ENCODE results near the gene TNS4. TPM values are rescaled to one million over a fixed set of nuclear protein-coding genes. Genes with fewer than 3 reads are reported as not detected.

The TNS4 gene
- total and polyA plus RNA-seq, 4 experiments from 2014 or later, result 0.18 to 1.8 (median 0.29) TPM

DNA sequence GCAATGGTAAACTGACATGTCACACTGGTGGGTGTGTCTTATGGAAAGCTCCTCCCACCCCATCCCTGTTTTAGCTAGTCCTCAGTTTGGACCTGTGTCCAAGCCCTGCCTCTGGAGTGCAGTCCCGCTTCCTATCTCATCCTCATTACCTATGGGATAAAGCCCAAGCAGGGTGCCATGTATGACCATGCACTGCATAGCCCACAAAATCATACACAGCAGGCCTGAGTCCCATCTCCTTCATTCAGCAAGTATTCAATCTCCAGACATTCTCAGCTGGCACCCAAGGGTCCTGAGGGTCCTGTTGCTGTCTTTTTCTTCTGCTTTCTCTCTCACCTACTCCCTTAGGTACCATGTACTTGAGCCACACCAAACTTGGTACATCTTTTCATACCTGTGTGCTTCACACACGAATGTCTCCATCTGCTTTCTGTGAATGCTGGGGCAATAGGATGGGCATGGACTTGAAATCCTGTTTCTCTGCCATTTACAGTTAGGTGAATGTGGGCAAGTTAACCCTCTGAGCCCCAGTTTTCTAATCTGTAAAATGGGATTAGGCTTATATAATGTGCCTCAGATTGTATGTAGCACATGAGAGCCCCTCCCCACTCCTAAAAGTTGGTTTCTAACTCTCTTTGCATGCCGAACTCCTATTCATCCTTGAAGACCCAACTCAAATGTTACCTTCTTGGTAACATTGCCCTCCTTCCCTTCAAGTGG, 28.5 kb downstream of the TNS4 start:
- DNase-seq, result no peak
- ChIA-PET POLR2A (ENCODE audit: partially characterized antibody) (interaction anchor here (1.5 kb wide), 1 partner anchor 8 kb away, joined by 5 read pairs; no protein-coding TSS in a partner anchor), CTCF (ENCODE audit: partially characterized antibody) (interaction anchor here (0.8 to 2.0 kb wide), 3 partner anchors 25 to 33 kb away, joined by 3 to 8 read pairs (median 3); partner anchors contain the start of gene IGFBP4)
- Histone ChIP-seq H3K36me3 (ENCODE audit: insufficient read depth, low read length) (no peaks in the 10 kb centered on the region), H3K4me3 (ENCODE audit: low read length in 2 of 2) (no peak overlapping the region), H3K9me3 (ENCODE audit: control insufficient read depth in 1 of 2, low read length in 2 of 2) (no peaks in the 10 kb centered on the region), H3K4me1 (ENCODE audit: insufficient read depth, low read length) (peaks cover 16% of the 10 kb centered on the region), H3K27me3 (ENCODE audit: insufficient read depth, low read length) (no peaks in the 10 kb centered on the region), H3K27ac (ENCODE audit: low read depth, low read length) (no peak overlapping the region)
- Mint-ChIP-seq H3K4me3 (no peak overlapping the region), H3K9me3 (peaks cover 0 to 2% (median 0%) of the 10 kb centered on the region in 8 donors), H3K27me3 (no peaks in the 10 kb centered on the region), H3K27ac (peak overlapping the region in 2 of 7 donors; percentile 53 to 64), H3K36me3 (no peaks in the 10 kb centered on the region), H3K4me1 (peaks cover 1 to 10% (median 4%) of the 10 kb centered on the region in 4 donors)
- intact Hi-C loops (cut with micrococcal nuclease), result no loop called here

DNA sequence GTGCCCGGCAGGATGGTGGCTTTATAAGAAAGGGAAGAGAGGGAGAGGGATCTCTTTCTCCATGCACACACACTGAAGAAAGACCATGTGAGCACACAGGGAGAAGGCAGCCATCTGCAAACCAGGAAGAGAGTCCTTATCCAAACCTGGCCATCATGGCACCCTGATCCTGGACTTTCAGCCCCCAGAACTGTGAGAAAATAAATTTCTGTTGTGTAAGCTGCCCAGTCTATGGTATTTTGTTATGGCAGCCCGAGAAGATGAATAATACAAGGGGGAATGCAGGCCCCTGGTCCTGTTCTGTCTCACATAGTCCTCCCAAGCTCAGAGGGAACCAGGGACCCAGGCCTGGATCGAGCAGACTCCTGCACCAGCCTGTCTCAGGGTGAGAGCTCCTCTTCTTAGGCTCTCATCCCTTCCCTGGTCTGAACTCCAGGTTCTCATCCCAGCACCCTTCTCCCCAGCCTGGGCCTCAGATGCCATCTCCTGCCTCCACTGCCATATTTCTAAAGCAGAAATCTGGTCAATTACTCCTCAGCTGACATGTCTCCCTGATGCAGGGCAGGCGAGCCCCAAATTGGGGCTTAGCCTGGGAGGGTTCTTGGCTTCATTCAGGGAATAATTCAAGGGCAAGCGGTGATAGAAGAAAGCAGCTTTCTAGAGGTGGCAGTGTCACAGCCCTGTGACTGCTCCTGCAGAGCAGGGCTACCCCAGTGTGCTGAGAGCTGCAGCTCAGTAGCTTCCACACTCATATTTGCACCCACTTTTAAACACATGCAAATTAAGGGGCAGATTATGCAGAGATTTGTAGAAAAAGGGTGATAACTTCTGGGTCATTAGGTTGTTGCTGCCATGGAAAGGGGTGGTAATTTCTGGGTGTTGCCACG, 29.3 kb downstream of the TNS4 start:
- Mint-ChIP-seq H3K9me3 (peaks cover 0 to 2% (median 0%) of the 10 kb centered on the region in 8 donors), H3K4me1 (peaks cover 1 to 10% (median 4%) of the 10 kb centered on the region in 4 donors), H3K27me3 (no peaks in the 10 kb centered on the region), H3K36me3 (no peaks in the 10 kb centered on the region), H3K27ac (peak overlapping the region in 3 of 7 donors; percentile 51 to 66 (median 53)), H3K4me3 (no peak overlapping the region)
- DNase-seq, result no peak
- intact Hi-C loops (cut with micrococcal nuclease), result no loop called here
- POLR2A ChIA-PET (ENCODE audit: partially characterized antibody), result interaction anchor here (1.0 to 1.5 kb wide), 2 partner anchors 9 to 76 kb away, joined by 5 read pairs; no protein-coding TSS in a partner anchor
- CTCF ChIA-PET (ENCODE audit: partially characterized antibody), result interaction anchor here (0.8 to 2.1 kb wide), 5 partner anchors 26 to 61 kb away, joined by 3 to 8 read pairs (median 4); partner anchors contain the start of gene IGFBP4
- no peaks in the 10 kb centered on the region for H3K27me3 ChIP-seq (ENCODE audit: insufficient read depth, low read length)
- no peaks in the 10 kb centered on the region for H3K36me3 ChIP-seq (ENCODE audit: insufficient read depth, low read length)
- H3K27ac ChIP-seq (ENCODE audit: low read depth, low read length), result no peak overlapping the region
- H3K4me1 ChIP-seq (ENCODE audit: insufficient read depth, low read length), result peaks cover 8% of the 10 kb centered on the region
- H3K9me3 ChIP-seq (ENCODE audit: control insufficient read depth in 1 of 2, low read length in 2 of 2), result no peaks in the 10 kb centered on the region
- no peak overlapping the region for H3K4me3 ChIP-seq (ENCODE audit: low read length in 2 of 2)

DNA sequence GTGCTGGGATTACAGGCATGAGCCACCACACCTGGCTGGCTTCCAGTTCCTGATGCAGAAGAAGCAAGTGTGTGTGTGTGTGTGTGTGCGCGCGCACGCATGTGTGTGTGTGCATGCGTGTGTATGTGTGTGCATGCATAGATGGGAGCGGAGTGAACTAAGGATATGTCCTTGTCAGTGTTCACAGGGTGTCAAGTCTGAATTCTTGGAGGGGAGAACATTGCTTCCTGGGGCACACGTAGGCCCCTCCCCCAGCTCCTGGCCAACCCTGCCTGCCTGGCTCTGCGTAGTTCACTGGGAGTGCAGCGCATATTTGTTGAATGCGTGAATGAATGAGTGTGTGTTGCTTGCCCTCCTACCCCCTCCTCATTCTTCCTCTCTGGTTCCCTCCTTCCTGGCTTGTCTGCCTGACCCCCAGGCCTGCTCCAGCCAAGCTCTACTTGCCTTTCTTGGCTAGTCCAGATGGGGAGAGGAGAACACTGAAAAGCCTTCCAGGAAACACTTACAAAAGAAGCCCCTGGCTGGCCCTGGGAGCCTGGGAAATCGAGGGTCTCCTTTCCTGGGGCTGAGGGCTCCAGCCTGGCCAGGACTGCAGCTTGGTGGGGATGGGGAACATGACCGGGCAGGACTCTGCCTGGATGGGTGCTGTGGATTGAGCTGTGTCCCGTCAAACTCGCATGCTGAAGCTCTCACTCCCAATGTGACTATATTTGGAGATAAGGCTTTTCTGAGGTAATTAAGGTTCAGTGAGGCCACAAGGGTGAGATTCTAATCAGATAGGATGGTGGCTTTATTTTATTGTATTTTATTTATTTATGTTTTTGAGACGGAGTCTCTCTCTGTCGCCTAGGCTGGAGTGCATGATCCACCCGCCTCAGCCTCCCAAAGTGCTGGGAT, 30.2 kb downstream of the TNS4 start:
- H3K4me1 ChIP-seq (ENCODE audit: insufficient read depth, low read length), result no peaks in the 10 kb centered on the region
- H3K4me1 Mint-ChIP-seq, result peaks cover 1 to 3% (median 2%) of the 10 kb centered on the region in 4 donors
- no peak overlapping the region for H3K4me3 Mint-ChIP-seq
- no peaks in the 10 kb centered on the region for H3K27me3 Mint-ChIP-seq
- H3K36me3 ChIP-seq (ENCODE audit: insufficient read depth, low read length), result no peaks in the 10 kb centered on the region
- ChIA-PET POLR2A (ENCODE audit: partially characterized antibody) (interaction anchor here (1.0 to 1.5 kb wide), 2 partner anchors 10 to 76 kb away, joined by 5 read pairs; no protein-coding TSS in a partner anchor), CTCF (ENCODE audit: partially characterized antibody) (interaction anchor here (1.3 to 2.1 kb wide), 5 partner anchors 27 to 63 kb away, joined by 3 to 8 read pairs (median 4); partner anchors contain the start of gene IGFBP4)
- peaks cover 0 to under 1% (median 0%) of the 10 kb centered on the region in 8 donors for H3K9me3 Mint-ChIP-seq
- H3K9me3 ChIP-seq (ENCODE audit: control insufficient read depth in 1 of 2, low read length in 2 of 2), result no peaks in the 10 kb centered on the region
- intact Hi-C loops (cut with micrococcal nuclease), result no loop called here
- H3K27ac Mint-ChIP-seq, result peak overlapping the region in 2 of 7 donors; percentile 19 to 29
- no peaks in the 10 kb centered on the region for H3K27me3 ChIP-seq (ENCODE audit: insufficient read depth, low read length)
- no peak for DNase-seq
- H3K27ac ChIP-seq (ENCODE audit: low read depth, low read length), result no peak overlapping the region
- H3K36me3 Mint-ChIP-seq, result no peaks in the 10 kb centered on the region
- no peak overlapping the region for H3K4me3 ChIP-seq (ENCODE audit: low read length in 2 of 2)

DNA sequence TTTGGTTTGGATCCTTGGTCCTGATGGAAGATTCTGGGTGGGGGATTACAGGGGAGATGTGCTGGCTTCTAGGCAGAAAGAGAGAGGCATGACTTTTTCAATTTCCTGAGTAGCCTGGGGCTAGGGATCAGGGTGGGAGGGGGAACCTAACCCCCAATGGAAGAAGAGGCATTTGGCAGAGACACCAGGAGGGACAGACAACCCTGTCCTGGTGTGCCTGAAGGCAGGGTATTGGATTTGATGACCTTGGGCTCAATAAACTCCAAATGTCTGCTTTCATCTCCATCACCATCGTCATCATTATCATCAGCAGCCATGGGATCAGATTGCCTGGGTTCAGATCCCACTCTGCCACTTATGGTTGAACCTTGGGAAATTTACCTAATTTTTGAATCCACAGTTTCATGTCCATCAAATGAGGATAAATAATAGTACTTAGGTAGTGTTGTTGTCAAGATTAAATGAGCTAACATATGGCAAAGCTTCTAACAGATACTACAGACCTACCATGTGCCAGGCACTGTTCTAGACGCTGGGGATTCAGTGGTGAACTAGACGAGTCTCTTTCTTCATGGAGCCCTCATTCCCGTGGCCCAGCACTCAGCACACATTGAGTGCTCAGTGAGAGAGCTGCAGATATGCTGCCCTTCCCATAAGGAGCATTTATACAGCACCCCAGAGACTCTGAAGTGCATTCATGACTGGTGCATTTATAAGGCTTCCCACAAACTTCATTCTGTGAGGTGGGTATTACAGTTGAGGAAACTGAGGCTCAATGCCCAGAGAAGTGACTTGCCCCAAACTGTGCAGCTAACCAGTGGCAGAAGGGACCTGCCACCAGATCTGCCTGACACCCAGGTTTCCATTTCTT, 31.4 kb downstream of the TNS4 start:
- Mint-ChIP-seq H3K4me1 (no peaks in the 10 kb centered on the region), H3K27ac (no peak overlapping the region), H3K4me3 (no peak overlapping the region), H3K27me3 (no peaks in the 10 kb centered on the region), H3K36me3 (no peaks in the 10 kb centered on the region), H3K9me3 (no peaks in the 10 kb centered on the region)
- Histone ChIP-seq H3K36me3 (ENCODE audit: insufficient read depth, low read length) (no peaks in the 10 kb centered on the region), H3K9me3 (ENCODE audit: control insufficient read depth in 1 of 2, low read length in 2 of 2) (no peaks in the 10 kb centered on the region), H3K4me3 (ENCODE audit: low read length in 2 of 2) (no peak overlapping the region), H3K27me3 (ENCODE audit: insufficient read depth, low read length) (no peaks in the 10 kb centered on the region), H3K4me1 (ENCODE audit: insufficient read depth, low read length) (no peaks in the 10 kb centered on the region), H3K27ac (ENCODE audit: low read depth, low read length) (no peak overlapping the region)
- DNase-seq, result no peak
- intact Hi-C loops (cut with micrococcal nuclease), result no loop called here
- POLR2A ChIA-PET (ENCODE audit: partially characterized antibody), result interaction anchor here (0.6 kb wide), 1 partner anchor 825 kb away, joined by 3 read pairs; no protein-coding TSS in a partner anchor
- CTCF ChIA-PET (ENCODE audit: partially characterized antibody), result interaction anchor here (0.9 to 2.1 kb wide), 4 partner anchors 55 to 69 kb away, joined by 3 to 6 read pairs (median 4); no protein-coding TSS in a partner anchor

DNA sequence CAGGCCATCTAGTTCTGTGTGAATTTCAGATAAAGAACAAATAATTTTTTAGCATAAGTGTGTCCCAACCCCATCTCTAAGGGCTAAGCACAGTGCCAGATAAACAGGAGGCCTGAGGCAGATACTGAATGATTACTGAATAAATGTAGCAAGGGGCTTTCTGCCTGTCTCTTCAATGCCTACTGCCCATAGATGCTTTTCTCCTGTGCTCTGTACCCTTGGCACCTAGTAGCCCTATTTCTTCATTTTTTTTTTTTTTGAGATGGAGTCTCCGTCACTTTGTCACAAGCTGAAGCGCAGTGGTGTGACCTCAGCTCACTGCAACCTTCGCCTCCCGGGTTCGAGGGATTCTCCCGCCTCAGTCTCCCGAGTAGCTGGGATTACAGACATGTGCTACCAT, 32.9 kb downstream of the TNS4 start:
- H3K9me3 ChIP-seq (ENCODE audit: control insufficient read depth in 1 of 2, low read length in 2 of 2), result no peaks in the 10 kb centered on the region
- no peaks in the 10 kb centered on the region for H3K27me3 ChIP-seq (ENCODE audit: insufficient read depth, low read length)
- intact Hi-C loops (cut with micrococcal nuclease), result no loop called here
- H3K27ac Mint-ChIP-seq, result no peak overlapping the region
- no peaks in the 10 kb centered on the region for H3K4me1 ChIP-seq (ENCODE audit: insufficient read depth, low read length)
- H3K4me3 ChIP-seq (ENCODE audit: low read length in 2 of 2), result no peak overlapping the region
- POLR2A ChIA-PET (ENCODE audit: partially characterized antibody), result no interaction called here
- H3K36me3 ChIP-seq (ENCODE audit: insufficient read depth, low read length), result no peaks in the 10 kb centered on the region
- CTCF ChIA-PET (ENCODE audit: partially characterized antibody), result interaction anchor here (0.9 to 1.4 kb wide), 2 partner anchors 24 to 71 kb away, joined by 3 read pairs; no protein-coding TSS in a partner anchor
- H3K36me3 Mint-ChIP-seq, result no peaks in the 10 kb centered on the region
- H3K27me3 Mint-ChIP-seq, result no peaks in the 10 kb centered on the region
- no peak overlapping the region for H3K27ac ChIP-seq (ENCODE audit: low read depth, low read length)
- no peaks in the 10 kb centered on the region for H3K4me1 Mint-ChIP-seq
- DNase-seq, result no peak
- no peak overlapping the region for H3K4me3 Mint-ChIP-seq
- no peaks in the 10 kb centered on the region for H3K9me3 Mint-ChIP-seq

DNA sequence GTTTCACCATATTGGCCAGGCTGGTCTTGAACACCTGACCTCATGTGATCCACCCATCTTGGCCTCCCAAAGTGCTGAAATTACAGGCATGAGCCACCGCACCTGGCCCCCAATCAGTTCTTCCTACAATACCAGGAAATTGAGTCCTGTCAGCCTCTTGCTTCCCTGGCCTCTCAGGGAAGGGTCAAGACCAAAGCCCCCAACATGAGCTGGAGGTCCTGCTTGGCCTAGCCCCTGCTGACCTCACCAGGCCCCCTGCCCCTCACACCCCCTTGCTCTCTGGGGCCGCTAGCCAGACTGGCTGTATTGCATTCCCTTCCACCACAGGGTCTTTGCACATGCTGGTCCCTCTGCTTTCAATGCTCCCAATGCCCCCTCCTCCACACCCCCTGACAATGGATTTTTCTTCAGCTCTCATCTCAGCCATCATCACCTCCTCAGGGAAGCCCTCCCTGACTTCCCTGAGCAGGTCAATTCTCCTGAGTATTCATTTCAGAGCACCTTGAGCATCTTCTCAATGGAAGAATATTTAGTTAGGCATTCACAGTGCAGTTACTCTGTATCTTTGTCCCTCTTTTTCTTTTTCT, 34.0 kb downstream of the TNS4 start:
- H3K27ac ChIP-seq (ENCODE audit: low read depth, low read length), result no peak overlapping the region
- no peak overlapping the region for H3K4me3 ChIP-seq (ENCODE audit: low read length in 2 of 2)
- Mint-ChIP-seq H3K36me3 (no peaks in the 10 kb centered on the region), H3K27me3 (no peaks in the 10 kb centered on the region), H3K4me3 (no peak overlapping the region), H3K4me1 (no peaks in the 10 kb centered on the region), H3K27ac (no peak overlapping the region), H3K9me3 (no peaks in the 10 kb centered on the region)
- POLR2A ChIA-PET (ENCODE audit: partially characterized antibody), result no interaction called here
- H3K4me1 ChIP-seq (ENCODE audit: insufficient read depth, low read length), result no peaks in the 10 kb centered on the region
- H3K27me3 ChIP-seq (ENCODE audit: insufficient read depth, low read length), result no peaks in the 10 kb centered on the region
- DNase-seq, result no peak
- no peaks in the 10 kb centered on the region for H3K36me3 ChIP-seq (ENCODE audit: insufficient read depth, low read length)
- CTCF ChIA-PET (ENCODE audit: partially characterized antibody), result interaction anchor here (0.7 to 2.3 kb wide), 5 partner anchors 9 to 52 kb away, joined by 3 to 7 read pairs (median 4); no protein-coding TSS in a partner anchor
- intact Hi-C loops (cut with micrococcal nuclease), result no loop called here
- no peaks in the 10 kb centered on the region for H3K9me3 ChIP-seq (ENCODE audit: control insufficient read depth in 1 of 2, low read length in 2 of 2)
